Measurements from ENCODE around the gene PDE9A.
A peak's percentile ranks its signal among the peaks of the same experiment; 100 is the strongest.

The PDE9A gene

DNA sequence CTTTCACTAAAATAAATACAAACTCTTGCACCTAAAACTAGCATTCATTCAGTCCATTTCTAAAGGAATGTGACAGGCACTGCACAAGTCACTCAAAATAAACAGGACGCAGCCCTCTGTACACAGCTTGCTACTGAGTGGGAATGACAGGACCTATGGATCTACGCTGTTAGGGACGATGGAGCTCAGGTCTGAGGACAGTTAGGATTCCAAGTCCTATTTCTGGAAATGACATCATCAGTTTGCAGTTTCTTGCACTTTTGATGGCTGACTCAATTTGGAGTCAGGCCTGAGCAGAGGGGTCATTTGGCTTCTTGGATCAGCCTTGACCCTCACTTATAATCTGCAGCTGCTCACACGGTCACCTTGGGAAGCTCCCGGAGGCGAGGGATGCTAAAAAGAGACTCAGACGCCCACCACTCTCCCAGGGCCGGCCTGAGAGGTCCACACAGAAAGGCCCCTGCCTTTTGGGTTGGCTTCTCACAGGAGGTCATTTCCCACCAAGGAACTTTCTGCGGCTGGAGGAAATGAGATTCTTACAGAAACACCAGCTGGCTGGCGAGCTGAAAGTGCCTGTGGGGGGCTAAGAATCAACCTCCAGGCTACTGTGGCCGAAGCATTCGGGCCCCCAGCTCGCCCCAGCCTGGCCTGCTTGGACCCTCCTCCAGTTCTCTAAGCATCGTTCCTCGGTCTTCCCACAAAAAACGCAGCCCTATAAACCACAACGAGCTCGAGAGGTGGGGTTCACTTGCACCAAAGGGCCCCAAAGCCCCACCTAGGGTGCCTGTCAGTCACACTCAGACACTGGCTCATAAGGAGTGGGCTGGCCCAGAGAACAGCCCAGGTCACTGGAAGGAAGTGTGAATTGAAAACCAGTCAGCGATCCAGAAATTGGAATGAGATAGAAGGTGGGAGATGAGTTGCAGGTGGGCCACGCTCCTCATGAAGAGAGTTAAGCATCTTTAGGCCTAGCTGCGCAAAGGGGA lies 8.9 kb upstream of the PDE9A start:
- DNase-seq = no peak

DNA sequence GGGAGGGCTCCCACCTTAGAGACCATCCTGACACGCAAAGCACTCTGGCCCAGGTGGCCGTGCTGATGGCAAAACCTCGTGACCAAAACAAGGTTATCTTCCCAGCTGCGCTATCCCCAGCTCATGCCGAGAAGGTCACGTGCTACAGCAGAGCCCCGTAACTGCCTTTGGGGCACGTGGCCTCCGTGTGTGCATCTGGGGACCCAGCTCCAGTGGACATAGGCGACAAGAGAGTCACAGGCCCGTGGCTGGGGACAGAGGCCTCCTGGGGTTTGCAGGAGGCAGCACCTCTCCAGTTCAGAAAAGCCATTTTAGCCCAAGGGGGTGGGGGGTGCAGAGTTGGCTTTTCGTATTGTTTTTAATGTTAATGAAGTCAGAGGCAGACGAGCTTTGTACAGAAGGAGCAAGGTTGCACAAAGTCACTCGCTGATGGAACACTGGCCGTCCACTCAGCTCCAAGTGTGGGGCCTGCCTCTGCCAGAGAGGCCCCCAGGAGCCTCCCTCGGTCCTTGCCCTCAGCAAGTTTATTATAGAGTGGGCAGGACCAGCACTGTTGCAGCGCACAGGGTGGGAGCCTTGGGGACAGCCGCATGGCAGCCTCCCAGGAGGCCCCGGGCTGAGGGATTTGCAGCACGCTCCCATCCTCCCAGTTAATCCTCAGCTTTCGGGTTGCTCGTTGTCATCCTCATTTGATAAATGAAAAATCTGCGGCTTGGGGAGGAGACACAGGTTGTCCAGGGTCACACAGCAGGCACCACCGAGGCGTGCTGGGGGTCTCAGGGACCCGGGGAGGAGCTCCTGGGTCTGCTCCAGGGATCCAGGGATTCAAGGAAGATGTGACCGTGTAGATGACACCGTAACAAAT lies 8.0 kb upstream of the PDE9A start:
- no peak for DNase-seq

DNA sequence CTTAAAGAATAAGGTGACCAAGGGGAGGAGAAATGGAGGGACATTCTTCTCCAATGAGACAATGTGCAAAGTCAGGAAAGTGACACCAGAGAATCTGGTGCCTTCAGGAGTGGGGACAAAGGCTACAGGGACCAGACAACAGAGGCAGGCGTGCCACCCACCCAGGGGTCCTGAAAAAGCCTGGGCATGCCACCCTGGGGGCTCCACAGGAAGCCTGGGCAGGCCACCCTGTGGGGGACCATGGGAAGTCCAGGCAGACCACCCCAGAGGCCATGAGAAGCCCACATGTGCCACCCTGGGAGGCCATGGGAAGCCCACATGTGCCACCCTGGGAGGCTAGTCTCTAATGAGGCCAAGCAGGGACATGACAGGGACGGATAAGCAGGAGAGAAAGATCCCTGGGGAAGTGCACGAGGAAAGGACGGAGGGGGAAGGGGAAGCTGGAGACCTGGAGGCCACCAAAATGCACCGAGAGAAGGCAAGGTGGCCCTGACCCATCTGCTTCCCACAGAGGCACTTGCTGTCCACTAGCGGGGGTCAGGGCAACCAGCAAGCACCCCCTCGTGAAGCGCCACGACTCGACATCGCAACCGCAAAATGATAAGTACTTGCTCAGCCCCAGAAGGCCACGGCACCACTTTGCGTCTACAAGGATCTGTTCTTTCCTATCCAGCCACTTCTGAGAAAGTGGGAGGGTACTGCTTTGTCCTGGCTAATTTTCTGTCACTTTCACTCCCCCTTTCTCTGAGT lies 7.2 kb upstream of the PDE9A start:
- DNase-seq = no peak

DNA sequence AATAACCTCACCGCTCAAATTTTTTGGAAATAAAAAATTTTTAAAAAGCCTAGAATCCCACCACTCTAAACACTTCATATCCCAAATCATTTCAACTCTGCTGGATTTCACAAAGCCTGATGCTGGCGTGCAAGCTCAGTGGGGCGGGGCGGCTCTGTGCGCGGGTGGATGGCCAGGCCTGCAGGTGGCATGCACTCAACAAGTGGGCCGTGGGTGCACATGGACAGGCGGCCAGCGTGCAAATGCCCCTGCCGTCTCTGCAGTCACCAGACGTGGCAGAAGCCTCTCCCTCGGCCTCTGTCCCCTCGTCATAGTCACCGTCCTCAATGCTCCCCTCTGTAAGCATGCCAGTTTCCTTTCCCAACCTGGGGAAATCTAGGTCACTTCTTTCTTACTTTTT lies 6.6 kb upstream of the PDE9A start:
- DNase-seq = no peak

DNA sequence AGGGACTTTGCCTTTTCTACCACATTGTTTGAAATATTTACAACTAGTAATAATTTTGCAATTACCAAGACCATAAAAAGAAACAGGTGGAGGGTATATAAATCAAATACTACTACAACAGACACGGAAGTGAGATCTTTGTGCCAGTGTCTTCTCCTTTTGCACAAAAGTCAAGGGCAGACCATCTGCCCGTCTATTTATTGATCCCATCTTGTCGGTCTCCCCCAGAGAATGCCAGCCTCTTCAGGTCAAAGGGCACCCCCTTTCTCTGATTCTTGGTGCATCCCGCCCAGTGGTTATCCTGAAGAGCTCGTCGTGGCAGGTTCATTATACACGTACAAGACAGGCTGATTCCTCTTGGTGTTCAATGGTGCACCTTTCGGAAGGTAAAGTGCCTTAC lies 4.8 kb upstream of the PDE9A start:
- no peak for DNase-seq

DNA sequence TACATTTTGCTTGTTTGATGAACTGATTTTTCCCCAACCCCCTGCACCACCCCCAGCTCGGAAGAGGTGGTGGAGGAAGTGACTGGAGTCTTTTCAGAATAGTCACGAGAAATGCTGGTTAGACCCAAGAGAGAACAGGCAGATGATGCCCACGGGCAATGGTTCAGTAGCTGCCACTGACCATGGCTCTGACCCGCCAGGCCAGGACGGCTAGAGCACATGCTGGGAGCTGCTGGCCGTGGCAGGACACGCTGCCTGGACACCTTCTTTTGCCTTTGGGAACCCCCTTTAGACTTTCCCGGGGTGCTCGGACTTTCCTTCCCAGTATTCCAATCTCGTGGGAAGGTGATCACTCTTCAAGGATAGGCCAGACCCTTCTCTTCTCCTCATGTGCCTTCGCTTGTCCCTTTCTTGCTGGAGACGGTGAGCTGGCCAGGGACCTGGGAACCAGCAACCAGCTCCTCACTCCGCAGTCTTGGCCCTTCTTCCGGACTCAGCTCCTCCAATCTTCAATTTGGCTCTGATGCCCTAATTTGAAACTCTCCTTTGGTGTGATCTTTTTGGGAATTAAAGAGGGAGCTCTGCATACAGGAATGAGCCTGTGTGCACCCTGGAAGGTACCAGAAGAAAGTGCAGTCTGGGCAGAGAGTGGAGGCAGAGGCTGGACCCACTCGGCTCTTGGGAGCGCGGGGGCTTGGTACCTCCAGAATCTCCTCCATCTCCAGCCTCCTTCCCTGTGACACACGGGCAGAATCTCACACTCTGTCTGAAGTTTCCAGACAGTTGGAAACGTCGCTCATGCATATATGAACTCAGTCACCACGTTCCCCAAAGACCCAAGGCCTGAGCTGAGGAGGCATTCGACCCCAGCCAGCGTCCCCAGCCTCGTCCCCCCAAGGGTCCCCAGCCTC lies 4.0 kb upstream of the PDE9A start:
- DNase-seq = no peak

DNA sequence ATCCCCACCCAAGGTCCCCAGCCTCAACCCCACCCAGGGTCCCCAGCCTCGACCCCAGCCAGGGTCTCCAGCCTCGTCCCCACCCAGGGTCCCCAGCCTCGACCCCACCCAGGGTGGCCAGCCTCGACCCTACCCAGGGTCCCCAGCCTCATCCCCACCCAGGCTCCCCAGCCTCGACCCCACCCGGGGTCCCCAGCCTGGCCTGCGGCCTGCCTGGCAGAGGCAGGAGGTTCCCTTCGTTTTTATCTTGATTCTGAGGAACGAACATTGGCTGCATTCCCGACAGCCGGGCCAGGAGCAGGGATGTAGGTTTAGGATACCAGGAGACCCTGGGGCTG lies 3.4 kb upstream of the PDE9A start:
- no peak for DNase-seq

DNA sequence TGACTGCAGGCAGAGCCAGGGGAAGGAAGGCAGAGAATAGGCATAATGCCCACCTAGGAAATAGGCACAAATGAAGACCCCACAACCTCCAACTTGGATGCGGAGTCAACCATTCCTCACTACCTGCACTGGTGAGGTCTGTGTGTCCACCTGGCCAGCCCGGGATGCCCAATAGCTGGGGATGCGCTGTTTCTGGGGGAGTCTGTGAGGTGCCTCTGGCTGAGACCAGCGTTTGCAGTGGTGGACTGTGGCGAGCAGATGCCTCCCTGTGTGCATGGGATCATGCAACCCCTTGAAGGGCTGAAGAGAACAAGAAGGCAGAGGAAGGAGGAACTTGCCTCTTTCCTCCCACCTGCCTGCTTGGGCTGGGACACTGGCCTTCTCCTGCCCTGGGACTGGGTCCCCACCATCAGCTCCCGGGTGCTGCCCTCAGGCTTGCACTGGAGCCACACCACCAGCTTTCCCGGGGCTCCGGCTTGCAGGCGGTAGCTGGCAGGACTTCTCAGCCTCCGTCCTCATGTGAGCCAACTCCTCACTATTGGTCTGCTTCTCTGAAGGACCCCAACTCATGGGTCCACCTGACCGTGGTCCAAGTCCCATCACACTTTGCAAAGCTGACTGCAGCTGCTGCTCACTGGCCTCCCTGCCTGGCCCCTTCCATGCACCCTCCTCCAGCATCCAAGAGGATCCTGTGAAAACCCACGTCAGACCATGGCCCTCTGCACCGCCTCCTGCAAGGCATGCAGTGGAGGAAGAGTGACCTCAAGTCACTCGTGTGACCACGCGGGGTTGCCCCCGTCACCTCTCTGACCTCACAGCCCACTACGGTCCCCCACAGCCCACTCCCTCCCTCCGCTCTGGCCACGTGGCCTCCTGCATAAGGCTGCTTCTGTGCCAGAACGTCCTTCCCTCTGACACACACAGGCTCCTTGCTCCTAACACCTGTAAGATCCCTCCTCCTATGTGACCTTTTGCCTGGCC lies 2.7 kb upstream of the PDE9A start:
- DNase-seq = no peak

DNA sequence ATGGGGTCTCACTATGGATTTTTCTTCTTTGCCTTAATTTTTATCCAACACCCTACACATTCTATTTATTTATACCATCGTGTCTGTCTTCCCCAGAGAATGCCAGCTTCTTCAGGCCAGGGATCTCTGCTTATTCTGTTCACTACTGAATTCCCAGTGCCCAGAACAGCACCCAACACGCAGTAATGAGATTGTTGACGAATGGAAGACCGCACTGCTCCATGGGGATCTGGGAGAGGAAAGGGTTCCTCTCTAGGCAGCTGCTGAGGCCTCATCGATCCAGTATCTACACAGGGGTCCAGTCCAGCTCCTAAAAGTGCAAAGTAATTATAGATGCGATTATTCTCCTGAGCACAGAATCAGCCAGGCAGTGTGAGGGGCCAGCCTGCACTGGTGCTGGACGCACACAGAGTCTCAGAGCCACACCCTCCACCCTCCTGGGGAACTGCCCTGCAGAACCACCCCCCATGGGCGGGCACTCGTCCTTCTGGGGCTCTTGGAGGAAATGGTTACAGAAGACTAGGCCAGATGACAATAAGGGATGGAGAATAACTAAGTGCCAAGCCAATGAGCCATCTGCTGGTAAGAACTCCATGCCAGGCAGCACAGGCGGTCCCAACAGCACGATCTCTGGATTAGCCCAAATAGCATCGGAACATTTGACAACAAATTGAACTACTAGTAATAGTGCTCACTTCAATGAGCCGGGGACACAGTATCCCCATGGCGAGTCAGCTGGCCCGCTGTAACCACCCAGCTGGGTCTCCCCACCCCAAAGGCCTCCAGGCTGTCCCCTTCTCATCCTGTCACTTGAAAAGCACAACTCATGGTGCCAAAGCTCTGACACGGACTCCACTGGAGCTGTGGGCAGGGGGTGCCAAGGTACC lies 1.7 kb upstream of the PDE9A start:
- DNase-seq = no peak

DNA sequence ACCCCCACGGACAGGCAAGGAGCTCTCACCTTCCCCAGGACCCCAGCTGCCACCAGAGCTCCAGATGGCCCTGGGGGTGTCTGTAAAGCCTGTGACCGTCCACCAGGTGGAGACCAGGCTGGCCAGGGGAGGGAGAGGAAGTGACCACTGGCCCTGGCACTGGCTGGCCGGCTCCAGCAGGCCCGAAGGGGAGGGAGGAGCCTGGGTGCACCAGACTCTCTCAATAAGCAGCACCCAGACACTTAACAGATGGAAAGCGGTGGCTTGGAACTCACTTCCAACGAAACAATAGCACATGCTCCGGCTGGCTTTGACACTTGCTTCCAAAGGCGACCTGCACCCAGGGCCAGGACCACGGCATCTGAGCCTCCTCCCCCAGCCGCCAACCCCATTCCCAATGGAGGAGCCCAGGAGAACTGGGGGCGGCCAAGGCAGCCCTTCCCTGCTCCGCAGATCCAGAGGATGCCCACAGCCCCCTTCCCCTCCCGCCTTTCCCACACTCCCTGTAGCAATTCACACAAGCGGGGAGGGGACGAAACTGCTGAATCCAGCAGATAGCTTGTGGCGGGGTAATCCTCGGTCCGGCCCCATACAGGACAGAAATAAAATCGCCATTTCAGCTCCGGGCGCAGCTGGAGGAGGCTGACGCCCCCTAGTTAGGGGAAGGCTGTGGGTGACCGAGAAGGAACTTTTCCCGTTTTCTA lies 742 bp upstream of the PDE9A start:
- no peak for DNase-seq

DNA sequence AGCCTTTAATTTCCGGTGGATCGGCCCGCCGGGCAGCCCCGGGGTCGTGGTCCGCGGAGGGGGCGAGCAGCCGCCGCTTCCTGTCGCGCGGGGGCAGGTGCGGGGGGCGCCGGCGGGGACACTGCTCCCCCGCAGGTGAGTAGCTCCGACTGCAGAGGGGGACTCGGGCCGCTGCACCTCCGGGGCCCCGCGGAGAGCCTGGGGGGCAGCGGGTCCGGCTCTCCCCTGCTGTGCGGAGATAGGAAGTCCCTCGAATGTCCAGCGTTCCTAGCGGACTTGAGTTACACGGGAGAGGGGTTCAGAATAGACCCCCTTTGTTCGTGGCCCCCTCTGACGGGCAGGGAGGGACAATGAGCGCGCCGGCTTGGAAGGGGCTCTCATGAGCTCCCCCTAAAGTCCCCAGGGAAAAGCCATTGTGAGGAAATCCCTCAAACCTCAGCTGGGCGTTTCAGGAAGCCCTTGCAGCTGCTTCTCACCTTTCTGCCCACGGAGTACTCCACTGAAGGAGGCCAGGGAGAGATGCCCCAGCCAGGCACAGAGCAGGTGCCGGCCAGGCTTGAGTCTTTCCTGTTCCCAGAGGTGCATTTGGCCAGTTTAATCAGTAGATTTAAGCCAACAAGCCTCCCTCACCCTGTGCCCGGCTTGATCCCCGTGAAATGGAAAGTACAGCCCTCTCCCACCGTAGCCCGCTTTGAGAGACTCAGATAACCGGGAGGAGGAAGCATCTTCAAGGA lies 925 bp downstream of the PDE9A start:
- DNase-seq = peak; percentile 62

DNA sequence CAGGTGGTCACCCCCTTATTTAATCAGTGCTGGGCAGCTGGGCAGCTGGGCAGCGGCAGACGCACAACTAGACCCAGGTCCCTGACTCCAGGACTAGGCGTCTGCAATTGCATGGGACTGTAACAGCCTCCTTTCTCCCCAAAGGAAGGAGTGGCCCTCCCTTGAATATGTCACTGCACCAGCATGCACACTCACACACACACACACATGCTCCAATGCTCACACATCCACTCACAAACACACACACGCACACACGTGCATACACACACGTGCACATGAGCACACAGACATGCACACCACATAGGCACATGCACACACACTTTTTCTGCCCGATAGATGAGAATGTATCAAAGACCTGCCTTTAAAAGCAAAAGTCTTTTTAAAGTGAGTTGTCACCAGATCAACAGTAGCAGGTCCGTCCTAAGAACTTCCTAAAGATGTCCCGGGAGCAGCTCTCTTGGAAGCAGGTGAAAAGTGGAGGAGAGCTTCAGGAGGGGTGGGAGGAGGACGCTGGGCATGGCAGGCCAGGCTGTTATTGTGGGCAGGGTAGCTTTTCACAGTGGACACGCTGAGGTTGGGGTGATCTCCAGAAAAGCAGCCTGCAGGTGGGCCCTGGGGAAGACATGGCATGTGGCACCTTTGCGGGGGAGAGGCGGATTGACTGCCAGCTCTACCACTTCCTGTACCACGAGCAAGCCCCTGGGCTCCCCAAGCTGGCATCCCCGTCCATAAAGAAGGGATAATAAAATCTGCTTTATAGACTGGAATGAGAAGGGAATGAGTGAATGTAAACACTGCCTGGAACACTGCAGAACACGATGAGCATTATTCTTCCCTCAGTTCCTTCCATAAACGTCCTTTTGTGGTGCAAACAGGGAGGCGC lies 1.7 kb downstream of the PDE9A start:
- no peak for DNase-seq

DNA sequence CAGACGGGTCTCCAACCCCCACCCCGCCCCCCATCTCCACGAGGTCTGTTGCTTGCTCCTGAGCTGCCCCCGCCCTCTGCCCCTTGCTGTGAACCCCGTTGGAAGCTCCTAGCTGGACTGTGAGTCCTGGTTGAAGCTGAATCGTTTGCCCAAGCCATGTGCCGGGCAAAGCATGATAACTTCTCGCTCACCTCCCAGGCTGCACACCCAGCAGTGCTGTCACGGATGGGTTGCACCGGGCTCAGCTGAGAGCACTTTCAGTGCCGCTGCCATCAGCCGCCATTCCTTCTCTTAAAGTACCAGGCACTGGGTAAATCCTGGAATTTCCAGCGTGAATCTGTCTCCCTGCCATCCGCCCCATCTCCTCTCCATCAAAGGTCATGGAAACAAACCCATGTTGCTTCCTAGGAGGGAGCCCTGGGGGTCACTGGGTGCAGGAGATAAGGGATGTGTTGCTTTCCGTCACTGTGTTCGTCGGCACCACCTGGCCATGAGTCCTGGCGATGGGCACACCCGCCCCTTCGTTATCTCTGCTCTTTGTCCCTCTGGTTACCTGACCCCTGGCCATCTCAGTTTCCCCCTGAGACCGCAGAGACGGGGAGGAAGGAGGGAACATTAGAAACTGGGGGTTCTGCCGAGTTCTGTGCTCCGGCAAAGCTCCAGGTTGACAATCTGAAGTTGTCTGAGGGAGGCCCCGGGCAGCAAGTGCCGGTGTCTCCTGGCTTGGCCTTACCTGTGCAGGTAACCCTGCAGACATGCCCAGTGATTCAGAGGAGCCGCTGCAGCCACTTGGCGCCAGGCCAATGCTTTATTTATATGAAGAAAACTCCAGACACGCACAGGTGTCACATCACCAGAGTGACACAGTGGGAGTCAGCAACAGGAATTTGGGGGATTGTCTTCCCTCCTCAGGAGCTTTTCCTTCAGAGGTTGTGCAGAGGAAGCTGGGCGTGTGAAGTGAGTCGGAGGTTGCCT lies 2.7 kb downstream of the PDE9A start:
- no peak for DNase-seq

DNA sequence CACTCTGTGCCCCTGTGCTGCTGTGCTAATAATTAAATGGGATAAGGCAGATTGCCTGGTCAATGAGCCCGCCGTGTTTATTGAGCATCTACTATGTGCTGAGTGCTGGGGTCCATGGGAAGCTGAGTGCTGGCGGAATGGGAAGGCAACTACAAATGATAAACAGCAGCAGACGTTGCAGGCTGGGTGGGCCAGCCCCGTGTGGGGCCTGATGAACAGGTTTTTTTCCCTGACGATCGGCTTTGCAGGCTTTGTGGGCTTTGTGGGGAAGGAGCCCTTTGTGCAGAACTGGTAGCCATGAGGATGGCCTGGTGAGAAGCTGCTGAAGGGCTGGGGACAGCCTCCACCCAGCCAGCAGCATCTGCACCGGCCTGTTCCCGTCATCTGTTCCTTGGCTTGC lies 3.5 kb downstream of the PDE9A start:
- DNase-seq = no peak

DNA sequence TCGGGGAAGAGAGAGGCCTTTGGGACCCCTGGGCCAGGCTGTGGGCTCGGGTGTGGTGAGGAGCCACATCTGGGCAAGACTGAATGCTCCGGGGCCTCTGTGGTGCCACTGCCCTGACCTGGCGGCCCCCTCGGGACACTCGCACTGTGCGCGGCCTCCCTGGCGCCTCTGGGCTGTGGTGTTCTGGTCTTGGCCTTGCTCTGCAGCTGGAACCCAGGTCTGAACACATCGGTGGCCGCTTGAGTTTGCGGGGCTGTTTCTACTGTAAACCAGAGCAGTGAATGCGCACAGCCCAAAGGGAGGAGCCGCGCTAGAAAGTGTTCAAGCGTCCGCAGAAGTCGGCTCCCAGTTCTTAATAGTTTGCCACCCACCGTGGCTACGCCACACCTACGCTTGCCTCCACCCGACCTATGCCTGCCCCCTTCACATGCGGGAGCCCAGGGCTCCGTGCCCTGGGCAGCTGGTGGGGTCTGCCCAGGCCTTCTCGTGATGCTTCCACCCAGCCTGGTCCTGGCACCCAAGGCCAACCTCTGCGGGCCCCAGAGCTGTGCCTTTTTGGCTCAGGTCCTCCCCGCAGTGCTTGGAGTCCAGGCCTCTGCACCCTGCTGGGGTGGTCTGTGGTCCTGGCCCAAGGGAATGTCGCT lies 4.4 kb downstream of the PDE9A start:
- no peak for DNase-seq
